GM12874 (cell line): ENCODE results near the gene OR9Q2.

Experiments used
- TF ChIP-seq, protein P1 (sequence below): IDR thresholded peaks from 2 replicates; pipeline ENCODE4 v1.5.1; 2011; ENCODE audit warnings: low read depth, mild to moderate bottlenecking, control low read depth, low read length, moderate library complexity; ENCODE audit not compliant: insufficient read depth

OR9Q2 gene

DNA sequence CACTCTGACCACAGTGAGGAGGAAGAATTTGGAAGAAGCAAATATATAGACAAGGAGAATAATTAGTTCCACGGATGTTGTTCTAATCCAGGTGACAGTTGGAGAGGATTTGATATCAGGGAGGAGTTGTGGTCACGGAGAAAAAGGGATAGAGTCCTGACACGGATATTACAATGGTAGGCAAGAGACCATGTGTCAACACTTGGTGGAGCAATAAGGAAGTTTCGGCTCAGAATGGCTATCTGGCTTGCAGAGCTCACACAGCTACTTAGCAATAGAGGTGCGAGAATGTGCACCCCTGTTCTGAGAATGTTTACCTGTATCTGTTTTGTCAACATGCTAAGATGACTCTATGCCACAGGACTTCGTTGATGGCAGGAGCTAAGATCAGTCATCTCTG lies 10.4 kb upstream of the OR9Q2 start:
- TF ChIP-seq, protein P1, sequence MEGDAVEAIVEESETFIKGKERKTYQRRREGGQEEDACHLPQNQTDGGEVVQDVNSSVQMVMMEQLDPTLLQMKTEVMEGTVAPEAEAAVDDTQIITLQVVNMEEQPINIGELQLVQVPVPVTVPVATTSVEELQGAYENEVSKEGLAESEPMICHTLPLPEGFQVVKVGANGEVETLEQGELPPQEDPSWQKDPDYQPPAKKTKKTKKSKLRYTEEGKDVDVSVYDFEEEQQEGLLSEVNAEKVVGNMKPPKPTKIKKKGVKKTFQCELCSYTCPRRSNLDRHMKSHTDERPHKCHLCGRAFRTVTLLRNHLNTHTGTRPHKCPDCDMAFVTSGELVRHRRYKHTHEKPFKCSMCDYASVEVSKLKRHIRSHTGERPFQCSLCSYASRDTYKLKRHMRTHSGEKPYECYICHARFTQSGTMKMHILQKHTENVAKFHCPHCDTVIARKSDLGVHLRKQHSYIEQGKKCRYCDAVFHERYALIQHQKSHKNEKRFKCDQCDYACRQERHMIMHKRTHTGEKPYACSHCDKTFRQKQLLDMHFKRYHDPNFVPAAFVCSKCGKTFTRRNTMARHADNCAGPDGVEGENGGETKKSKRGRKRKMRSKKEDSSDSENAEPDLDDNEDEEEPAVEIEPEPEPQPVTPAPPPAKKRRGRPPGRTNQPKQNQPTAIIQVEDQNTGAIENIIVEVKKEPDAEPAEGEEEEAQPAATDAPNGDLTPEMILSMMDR: no peak

DNA sequence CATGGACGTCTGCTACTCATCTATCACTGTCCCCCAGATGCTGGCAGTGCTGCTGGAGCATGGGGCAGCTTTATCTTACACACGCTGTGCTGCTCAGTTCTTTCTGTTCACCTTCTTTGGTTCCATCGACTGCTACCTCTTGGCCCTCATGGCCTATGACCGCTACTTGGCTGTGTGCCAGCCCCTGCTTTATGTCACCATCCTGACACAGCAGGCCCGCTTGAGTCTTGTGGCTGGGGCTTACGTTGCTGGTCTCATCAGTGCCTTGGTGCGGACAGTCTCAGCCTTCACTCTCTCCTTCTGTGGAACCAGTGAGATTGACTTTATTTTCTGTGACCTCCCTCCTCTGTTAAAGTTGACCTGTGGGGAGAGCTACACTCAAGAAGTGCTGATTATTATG lies 9.2 kb upstream of the OR9Q2 start:
- TF ChIP-seq, protein P1: no peak

DNA sequence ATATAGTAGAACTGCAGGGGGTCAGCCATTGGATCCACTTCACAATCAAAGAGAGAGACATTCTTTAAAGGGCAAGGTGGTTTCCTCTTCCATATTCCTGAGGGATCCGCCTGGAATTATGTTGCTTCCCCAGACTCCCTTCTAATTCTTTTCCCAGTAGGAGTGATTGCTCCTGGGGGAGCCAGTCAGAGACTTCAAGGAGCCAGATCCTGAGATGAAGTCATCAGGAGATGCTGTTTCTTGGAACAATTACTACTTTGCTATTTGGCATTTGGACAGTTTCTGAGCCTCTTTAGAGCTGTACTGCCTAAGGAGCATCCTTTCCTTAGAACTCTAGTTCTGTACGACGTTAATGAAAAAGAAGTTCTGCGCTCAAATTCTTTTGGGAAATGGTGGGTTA lies 1.9 kb upstream of the OR9Q2 start:
- TF ChIP-seq, protein P1: no peak

DNA sequence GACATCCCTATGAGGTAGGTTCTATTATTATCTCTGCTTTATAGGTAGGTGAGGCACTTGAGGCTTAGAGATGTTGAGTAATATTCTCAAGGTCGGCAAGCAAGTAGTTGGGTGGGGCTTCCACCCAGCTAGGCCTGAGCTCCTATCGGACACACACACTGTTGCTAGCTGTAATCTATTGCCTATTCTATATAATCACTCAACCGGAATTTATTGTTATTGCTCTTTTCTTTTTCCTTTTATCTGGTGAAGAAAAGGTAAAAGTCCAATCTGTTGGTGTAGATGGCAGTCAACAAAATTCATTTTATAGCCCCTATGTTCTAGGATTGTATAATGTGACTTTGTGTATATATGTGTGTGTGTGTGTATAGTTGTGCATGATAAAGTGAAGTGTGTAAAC lies 3.4 kb downstream of the OR9Q2 start:
- TF ChIP-seq, protein P1: no peak

DNA sequence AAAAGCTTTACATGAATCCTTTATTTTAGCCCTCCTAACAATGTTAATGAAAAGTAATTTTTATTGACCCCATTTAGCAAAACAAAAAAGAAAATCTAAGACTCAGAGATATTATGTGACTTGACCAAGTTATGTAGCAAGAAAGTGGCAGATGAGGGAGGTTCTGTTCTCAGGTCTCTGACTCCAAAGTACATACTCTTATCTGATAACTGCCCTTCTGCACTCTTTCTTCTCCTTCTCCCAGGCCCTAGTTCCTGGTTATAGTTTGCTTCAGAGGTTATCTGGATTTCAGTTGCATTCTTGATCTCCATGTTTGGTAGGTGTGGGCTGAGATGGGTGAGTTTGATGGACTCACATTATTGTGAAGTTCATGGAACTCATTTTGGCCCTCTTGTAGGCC lies 4.5 kb downstream of the OR9Q2 start:
- TF ChIP-seq, protein P1: no peak

DNA sequence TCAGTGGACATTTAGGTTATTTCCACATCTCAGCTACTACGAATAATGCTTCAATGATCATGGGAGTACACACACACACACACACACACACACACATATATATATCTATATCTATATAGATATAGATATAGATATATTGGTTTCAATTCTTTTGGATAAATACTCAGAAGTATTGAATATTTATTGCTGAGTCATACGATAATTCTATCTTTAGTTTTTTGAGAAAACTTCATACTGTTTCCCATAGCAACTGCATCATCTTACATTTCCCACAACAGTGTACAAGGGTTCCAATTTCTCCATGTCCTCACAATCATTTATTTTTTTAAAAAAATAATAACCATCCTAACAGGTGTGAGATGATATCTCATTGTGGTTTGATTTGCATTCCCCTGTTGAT lies 7.1 kb downstream of the OR9Q2 start:
- TF ChIP-seq, protein P1: no peak

DNA sequence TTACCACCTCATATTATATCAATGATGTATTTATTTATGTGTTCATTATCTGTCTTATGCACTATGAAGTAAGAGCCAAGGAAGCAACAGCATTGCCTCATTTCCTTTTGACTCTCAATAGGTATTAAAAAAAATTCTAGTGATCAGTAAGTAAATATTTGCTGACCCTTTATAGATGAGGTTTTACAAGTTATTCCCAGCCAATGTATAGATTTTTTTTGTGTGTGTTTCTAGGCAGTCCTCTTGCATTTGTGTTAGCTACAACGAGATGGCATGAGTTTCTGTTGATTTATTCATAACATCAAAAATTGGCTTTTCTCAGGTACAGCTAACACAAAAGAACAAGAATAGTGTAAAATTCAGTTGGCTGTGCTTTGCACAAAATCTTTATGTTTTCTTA lies 10.4 kb downstream of the OR9Q2 start:
- TF ChIP-seq, protein P1: no peak

DNA sequence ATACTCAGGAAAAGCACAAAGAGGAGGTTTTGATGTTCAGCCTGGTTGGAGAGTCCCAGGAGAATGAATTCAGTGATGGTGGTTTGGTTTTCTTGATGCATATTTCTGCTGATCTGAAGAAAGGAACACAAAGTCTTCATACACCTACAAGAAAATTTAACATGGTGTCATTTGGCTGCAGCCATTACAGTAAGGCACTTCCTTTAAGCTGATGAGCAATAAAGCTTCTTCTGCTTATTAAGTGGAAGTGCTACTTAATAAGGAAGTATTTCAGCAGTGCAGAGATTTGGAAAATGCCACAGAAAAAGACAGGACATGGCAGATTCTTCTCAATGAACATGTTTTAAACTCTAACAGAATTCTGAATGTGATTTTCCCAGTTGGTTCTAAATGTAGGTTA lies 15.2 kb downstream of the OR9Q2 start, which contains the start of gene OR1S2:
Gene OR1S2 (minus strand): TSS at position 101 of the 400 bp plus-strand sequence. CDS start 0 bp downstream, at position 101.
- TF ChIP-seq, protein P1: no peak
